ENCODE data around the gene CEP41.

DNA sequence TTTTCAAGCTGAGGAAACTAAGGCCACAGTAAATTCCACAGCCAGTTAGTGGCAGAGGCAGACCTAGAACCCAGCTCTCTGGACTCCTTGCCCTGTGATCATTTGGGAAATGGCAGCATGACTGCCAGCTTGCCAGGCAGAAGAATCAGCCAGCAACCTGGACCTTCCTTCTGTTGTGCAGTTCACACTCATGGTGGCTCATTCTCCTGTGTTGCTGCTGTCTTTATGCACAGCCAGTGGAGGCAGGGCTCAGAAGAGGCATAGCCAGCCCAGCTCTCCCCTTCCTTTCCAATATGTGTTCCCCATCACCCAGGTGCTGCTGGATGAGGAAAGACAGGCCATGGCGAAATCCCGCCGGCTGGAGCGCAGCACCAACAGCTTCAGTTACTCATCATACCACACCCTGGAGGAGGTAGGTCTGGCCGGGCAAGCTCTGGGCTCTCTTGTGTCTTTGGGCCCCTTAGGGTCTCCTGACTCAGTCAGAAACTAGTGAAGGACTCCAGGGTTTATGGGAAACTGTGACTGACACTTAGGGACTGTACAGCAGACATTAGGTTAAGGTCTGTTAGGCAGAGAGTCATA lies 81.4 kb downstream of the CEP41 start:
- TF ChIP-seq CTCF (IDR thresholded peaks at IDR 0.05; ENCODE audit: low read length) (no peak), EZH2 (IDR thresholded peaks at IDR 0.05; ENCODE audit: borderline replicate concordance, low read length) (no peak)

All from OCI-LY1 (cell line).